HT1080 (cell line): ENCODE results near the gene PTPRE. TPM values are rescaled to one million over a fixed set of nuclear protein-coding genes. Genes with fewer than 3 reads are reported as not detected.
A peak's percentile ranks its signal among the peaks of the same experiment; 100 is the strongest.

Experiments used
- DNase-seq: peaks from one replicate; pipeline ENCODE4 v3.0.0-alpha.2; 2015; ENCODE audit warnings: low read depth
- total RNA-seq: library from RNA; depleted of rRNA; stranded (reverse); fragments of >200 nt; shearing (Covaris generic); gene quantifications from 2 replicates; pipeline ENCODE4 v1.2.3, GENCODE V29; 2014

The PTPRE gene
- total RNA-seq, 1 experiment from 2014 or later, result 32.0 TPM

DNA sequence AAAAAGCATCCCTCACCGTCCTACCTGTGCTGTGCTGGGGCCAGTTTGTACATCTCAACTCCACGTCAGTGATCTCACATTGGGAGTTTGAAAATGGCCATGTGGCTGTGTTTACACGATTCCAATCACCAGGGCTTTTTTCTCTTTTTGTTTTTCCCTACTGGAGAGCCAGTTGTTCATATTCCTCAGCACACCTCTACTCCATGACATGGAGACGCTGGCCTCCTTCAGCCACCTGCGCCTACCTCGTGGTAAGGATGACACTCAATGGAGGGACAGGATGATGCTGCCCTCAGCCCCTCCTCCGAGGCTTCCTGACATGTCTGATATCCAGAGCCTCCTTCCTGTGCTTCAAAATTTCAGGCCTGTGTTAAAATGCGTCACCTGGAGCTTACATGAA lies 24.5 kb upstream of the PTPRE start:
- no peak for DNase-seq

DNA sequence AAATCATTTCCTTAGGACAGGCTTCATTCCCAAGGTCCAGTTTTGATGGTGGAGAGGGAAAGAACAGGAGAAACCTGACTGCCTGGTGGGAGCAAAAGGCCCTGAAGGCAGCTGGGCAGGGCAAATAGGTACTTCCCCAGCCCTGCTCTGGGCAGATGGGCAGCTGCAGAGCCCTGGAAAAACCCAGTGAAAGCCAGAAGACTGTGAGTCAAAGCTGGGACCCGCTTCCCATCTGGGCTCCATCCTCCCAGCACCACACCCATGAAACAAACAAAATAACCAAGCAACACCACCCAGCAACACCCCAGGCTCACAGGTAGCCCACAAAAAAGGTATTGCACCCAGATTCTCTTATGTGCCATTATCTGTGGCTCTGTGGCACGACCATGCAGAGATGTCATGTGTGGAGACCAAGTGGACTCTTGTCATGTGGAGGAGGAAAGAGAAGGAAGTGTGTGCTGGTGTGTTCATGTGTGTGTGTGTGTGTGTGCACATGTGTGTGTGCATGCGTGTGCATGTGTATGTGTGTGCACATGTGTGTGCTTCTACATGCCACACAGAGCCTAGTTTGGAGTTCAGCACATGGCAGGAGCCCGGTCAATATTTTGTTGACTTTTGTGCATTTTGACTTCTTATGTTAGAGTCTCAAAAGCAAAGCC lies 24.0 kb upstream of the PTPRE start:
- no peak for DNase-seq

DNA sequence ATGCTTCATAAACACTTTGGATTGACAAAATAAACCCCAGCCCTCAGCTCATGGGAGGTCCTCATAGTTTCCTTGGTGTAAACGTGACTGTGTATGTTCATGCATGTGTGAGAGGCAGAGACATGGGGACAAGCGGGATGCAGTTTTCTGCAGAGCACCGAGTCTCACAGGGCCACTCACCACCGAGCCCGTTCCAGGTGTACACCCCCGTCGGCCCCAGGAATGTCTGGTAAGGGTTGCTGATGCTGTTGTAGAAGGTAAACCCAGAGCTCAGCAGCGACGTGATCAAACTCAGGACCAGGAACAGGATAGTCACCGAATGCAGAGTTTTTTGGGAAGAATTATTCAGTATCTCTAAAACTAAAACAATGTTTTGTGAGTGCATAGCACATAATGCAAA lies 23.4 kb upstream of the PTPRE start:
- DNase-seq, result no peak

DNA sequence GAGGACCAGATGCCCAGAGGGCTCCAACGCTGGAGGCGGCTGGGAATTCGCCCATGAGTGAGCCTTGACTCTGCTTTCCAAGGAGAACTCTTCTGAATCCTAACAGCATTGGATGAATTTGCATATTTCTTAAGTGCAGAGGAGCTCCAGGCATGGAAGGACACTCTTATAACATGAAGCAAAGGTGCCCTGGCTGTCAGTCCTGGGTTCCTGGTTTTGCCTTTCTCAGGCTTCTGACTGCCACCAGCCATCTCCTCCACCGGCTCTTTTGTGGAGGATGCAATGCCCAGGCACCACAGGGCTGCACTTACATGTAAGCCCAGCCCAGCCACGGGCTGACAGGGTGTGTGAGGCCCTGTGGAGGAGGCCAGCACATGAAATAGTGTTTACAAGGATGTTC lies 22.4 kb upstream of the PTPRE start:
- no peak for DNase-seq

DNA sequence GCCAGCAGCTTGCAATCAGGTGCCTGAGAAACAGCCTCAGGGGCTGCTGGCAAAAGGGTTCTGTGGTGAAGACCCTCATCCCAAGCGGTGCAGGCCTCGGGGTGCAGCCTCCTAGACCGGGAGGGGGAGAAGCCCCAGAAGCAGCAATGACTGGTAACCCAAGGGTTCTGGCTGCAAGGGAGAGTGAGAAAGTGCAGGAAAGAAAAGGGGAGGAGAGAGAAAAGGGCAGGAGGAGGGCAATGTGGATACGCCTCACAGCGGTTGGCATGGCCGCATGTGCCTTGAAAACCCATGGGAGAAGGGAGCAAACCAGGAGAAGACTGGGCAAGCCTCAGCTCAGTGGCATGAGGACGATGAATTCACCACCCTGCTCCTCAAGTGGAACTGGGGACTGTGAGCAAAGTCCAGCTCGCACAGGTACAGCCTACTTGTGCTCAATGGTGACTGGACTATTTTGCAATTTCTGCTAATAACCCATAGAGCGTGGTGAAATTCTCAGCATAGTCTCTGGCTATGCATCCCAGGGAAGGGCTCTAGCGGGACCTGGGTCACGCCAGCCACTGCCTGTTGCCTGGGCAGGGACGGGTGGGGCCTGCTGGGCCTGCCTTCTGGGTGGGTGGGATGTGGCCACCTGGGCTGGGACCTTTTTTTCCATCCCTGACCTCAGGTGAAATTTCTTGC lies 20.4 kb upstream of the PTPRE start:
- DNase-seq, result no peak

DNA sequence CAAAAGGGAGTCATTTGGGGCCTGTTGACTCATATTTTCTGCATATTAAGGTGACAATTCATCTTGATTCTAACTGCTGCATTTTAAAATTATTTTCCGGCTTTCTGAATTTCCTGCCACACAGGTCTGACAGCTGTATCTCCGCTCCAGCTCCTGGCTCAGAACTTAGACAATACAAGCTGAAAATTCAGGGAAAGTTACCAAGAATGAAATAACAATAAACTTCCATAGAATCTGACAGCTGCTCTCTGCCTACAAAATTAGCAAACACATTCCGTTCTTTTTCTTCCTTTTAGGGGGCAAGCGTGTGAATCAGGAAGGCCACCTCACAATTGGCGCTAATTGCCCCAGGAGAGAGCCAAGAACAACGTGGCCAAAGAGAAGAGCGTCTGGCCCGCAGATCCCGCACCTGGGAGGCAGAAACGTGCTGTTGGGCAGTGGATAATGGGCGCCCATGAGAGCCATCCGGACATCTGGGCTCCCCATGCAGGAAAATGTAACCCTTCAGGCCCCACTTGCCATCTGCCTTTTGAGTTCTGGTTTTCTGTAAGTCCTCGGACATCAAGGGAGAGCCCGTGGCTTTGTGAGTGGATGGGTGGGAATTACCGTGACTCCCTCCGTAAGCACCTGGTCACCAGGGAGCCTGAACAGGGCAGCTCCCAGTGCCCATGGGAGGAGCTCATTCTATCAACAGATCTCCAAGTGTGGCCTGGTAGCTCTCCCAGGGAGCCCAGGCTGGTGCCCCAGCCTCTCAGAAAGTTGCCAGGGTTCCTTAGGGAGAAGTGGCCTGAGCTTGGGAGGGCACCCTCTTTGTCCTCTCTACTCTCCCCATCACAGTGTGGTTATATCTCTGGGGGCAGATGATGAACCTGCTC lies 19.1 kb upstream of the PTPRE start:
- DNase-seq, result no peak

DNA sequence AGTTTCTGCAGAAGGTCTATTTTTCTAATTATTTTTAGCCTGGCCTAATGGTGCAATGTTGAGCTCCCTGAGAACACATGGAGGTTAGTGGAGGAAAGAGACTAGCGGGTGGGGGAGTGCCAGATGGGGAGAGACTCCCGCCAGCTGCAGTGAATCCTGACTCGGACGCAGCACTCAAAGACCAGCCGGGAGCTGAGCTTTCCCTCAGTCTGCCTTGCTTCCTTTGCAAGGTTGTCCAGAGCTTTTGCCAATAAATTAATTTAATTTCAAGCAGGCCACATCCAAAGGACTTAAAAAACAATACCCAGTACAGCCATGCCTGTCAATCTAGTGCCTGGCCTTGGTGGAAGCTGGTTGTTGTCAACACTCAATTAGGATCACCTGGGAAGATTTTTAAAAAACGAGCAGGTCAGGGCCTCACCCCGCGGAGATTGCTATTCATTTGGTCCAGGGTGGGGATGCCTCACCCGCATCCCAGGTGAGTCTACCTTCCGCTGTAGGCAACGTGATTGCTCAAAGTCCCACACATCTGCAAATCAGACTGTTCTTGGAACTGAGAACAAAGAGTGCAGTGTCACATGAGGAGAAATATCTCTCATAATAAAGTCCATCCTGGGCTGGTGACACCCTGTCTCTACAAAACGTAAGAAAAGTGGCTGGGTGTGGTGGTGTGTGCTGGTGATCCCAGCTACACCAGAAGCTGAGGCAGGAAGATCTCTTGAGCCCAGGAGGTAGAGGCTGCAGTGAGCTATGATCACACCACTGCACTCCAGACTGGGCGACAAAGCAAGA lies 18.2 kb upstream of the PTPRE start:
- DNase-seq, result no peak

DNA sequence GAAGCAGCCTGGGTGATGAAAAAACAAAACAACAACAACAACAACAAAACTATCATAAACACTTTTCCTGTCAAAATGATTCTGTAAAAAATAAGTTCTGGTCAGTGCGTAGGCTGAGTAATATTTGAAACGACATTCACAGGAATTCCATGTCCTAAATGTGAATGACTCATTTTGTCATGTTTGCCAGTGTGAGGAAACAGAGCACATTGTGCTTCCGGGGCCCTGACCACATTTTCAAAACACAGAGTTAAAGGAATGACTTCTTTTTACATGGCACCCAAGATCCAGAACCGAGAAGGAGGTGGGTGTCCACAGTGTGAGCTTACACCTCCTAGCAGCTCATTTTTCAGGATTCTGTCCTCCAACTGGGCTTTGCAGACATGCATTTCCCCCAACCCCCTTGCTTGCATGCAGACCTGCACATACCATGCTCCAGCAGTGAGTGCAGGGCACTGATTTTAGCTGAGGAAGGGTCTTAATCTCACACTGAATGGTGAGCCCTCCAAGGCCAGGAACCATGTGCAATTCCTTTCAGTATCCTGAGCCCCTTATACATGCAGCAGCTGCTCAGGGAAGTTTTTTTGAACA lies 17.2 kb upstream of the PTPRE start:
- peak; percentile 69 for DNase-seq

DNA sequence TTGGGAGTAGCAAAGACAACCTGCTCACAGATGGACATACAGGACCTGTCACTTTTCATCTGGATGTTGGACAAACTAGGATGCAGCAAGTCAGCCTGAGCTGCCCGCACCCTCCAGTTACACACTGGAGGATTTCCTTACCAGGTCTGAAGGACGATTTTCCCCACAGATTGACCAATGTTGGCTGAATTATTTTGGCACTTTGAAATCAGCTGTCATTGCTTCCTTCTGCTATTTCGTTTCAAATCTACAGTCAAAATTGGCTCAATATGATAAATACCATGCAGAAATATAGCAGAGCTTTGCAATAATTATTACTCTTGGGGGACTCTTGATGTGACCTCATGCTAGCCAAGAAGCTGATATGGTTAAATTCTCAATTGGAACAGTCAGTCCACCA lies 16.7 kb upstream of the PTPRE start:
- DNase-seq, result no peak

DNA sequence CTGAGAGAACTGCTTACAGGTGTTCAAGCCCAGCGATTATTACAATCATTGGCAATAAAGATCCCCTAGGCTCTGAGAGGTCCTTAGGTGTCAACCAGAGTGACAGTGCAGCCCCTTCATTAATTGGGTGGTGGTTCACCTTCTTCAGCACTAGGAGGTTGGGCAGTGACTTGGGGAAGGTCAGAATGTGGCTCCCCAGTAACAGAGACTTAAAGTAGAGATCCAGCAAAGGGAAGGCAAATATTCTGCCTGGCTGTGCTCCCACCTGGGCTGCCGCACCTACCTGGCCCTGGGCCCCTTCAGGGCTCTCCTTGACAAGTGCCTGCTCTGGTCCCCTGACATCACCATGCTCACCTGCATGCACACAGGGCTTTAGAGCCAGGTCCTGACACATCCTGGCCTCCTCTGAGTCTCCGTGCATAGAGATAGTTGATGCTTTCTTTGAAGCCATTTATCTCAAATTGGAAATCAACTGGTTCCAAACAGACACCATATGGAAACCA lies 16.0 kb upstream of the PTPRE start:
- no peak for DNase-seq

DNA sequence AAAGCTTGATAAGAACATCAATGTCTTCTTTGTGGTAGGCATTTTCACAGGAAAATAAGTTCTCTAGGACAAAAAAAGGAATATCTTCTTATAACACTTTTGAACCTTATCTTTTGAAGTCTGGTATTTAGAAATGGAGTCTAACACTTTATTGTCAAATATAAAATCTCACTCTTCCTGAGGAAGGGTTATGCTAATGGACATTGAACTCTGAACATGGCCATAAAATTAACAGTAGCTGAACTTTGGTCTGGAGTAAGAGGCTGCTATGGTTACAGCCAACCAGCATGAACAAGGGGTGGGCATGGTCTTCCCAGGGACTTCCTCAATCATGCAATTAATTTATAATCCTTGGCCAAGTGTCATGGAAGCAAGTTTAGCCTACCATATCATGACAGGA lies 14.2 kb upstream of the PTPRE start, which contains the start of gene CLRN3:
TSS of gene CLRN3 (minus strand) at position 199 of the 400 bp plus-strand sequence. CDS start at position 42, 157 bp downstream.
- no peak for DNase-seq

DNA sequence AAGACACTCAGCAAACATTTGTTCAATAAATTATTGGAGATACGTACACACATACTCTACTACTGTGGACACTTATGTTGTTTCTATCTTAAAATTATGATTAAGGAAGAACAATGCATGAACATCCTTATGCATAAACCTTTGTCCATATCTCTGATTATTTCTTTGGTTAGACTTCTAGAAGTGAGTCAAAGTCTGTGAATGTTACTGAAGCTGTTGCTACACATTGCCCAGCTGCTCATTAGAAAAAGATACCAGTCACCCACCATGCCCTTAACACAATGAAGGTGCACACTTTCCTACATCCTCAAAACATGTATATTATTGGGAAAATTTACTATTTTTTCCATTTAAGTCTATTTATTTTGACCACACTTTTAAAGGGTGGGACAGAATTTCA lies 12.8 kb upstream of the PTPRE start:
- DNase-seq, result no peak

DNA sequence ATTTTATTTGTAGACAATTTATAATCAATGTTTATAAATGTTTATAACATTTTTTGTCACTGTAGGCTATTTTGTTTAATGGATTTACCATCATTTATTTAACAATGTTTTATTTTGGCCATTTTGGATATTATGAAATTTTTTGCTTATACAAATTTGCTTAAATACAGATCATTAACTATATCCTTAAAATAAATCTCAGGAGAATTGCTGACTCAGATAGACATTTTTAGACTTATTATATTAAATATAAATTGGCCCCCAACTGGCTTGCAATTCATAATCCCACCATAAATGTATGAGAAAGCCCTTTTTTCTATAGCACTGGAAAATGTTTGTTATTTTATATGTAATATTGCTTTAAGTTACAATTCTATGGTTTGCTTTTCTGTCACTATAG lies 10.3 kb upstream of the PTPRE start:
- no peak for DNase-seq

DNA sequence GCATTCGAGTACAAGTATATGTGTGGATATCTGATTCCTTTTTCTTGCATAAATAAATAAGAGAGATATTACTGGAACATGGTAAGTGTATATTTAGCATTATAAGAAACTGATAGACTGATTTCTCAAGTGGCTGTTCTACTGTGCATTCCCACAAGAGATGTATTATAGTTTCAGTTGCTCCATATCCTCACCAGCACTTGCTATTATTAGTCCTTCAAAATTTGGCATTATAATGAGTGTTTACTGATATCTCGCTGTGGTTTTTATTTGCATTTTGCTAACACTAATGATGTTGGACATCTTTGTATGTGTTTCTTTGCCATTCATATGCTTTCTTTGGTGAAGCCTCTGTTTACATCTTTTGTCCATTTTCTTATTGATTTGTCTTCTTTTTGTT lies 9.7 kb upstream of the PTPRE start:
- no peak for DNase-seq

DNA sequence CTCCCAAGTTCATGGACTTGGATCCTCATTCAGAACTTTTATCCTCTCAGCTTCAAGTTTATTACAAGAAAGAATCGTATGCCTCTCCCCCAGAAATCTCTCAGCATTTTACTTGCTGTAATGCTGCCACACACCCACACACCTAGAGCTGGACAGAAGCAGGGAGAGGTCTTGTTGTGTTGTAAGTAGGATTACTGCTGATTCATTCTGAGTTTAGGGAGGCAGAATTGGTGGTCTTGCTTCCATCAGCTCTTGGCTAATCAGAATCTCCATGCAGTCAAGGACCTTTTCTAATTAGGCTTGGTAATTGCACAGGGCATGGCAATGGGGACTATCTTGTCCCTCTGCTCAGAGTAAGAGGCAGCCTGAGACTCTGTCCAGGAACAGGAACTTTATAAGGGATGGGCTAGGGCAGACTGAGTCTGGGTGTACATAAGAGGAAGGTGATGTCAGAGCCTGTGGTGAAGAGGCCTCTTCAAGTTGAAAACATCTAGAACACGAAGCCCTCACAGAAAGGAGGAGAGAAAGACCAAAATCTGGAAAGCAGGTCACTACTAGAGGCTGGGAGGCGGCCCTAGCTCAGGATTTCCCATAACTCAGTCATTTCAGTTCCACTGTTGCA lies 7.0 kb upstream of the PTPRE start:
- no peak for DNase-seq

DNA sequence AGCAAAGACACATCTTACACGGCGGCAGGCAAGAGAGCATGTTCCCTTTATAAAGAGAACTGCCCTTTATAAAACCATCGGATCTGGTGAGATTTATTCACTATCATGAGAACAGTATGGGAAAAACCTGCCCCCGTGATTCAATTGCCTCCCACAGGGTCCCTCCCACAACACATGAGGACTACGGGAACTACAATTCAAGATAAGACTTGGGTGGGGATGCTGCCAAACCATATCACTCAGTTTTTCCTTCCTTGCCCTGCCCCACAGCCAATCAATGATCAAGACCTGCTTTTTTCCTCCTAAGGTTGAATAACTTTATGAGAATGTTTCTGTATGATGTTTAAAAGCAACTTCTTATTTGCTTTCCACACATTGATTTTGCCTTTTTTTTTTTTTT lies 3.1 kb upstream of the PTPRE start:
- no peak for DNase-seq

DNA sequence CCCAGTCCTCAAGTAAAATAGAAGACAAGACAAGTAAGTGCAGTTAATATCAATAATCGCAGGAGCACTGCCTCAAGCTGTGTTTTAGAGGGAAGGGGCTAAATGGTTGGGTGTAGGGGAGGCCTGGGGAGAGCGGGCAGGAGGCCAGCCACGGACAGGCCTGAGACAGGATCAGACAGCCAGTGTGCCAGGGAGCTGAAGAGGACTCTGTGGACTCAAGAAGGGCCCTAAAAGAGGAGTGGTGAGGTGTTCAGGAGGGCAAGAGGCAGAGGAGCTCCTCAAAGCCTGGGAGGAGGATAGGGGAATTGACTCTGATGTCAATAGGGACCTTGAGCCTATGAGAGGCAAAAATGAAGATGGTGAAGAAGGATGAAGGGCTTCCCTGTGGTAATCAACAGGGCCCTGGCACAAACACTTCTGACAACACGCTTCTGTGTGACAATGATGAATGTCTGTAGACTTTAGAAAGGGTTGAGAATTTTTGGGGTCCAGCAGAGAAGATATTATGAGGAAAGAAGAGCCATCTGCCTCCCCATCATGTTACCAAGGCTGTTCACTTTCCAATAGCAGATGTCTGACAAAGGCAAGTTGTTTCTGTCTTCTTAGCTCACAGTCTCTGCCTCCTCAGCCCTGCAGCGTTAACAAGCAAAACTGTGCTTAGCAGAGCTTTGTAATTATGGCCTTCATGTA lies 2.4 kb upstream of the PTPRE start:
- no peak for DNase-seq

DNA sequence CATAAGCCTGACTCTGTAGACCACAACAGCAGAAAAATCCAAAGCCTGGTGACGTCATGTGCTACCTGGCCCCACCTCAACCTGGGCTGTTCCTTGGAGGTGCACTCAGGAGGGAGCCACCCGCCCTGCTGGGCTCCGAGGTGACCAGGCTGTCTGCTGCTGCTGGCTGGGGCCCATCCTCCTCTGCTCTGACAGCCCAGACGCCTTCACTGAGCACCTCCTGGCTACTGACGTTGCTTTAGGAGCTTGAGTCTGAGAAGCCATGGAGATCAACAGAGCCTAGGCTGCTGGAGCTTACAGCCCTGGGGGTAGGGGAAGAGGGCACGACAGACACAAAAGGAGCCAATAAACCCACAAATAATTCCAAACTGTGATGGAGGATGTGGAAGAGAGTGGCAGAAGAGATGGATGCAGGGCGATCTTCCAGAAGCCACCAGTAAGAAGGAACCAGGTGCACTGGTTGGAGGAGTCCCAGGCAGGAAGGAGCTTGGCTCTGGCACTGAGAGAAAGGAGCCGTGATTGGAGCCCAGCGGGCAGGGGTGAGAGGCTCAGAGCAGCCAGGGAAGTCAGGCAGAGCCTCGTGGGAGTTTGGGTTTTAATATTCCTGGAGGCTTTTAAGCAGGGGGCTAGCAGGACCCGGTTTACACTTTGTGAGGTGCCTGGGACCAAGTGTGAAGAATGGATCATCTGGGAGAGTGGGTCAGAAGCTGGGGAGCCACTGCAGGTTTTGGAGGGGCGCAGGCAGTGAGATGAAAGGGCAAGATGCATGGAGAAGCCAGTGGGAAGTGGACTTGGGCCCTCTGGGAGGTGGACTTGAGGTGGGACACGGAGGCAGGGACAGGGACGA lies 1.7 kb upstream of the PTPRE start:
- DNase-seq, result no peak

DNA sequence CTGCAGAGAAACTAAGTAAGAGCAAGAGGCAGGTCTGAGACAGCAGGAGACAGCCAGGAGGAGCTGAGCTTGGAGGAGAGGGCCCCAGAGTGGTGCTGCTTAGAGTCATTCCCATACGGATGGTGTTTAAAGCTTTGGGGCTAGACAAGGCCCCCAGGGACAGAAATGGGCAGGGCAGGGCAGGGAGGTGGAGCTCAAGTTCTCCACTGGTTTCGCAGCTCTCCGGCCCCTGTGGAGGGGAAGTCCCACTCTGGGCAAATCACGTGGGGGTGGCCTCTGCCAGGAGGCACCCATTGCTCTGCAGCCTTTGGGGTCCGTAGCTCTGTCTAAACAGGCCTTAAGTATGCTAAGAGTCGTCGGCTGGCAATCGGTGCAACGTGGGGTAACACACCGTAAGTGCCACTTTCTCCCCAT lies 1.0 kb upstream of the PTPRE start:
- DNase-seq, result no peak
